GM23248 (cell line): ENCODE data around the gene ZNF557.
"Not testable (repeated sequence)": the region's sequence is repeated elsewhere in the genome, so short reads cannot be mapped to it uniquely, and the experiment has no call there.

ENCODE experiments used
- EZH2 ChIP-seq: fragments of 200-600 bp; sonication (generic); IDR thresholded peaks from 2 replicates; pipeline ENCODE4 v1.6.1; 2018; ENCODE audit warnings: antibody characterized with exemption, mild to moderate bottlenecking; ENCODE audit not compliant: insufficient read depth, poor library complexity, severe bottlenecking
- EZH2phosphoT487 ChIP-seq: fragments of 200-600 bp; sonication (generic); IDR thresholded peaks from 2 replicates; pipeline ENCODE4 v1.6.1; 2018; ENCODE audit warnings: antibody characterized with exemption, moderate library complexity, mild to moderate bottlenecking, low read depth; ENCODE audit not compliant: insufficient read depth

- not testable (repeated sequence) for TF ChIP-seq EZH2, EZH2phosphoT487
Measured at GRCh38 chr19:7051421-7051820, 18.1 kb upstream of the ZNF557 start.
